NCI-H146 treated with DMSO at 0.1 percent for 48 hours (cell line): ENCODE results near the gene PLOD1.
A peak's percentile ranks its signal among the peaks of the same experiment; 100 is the strongest.
"Not testable (repeated sequence)": the region's sequence is repeated elsewhere in the genome, so short reads cannot be mapped to it uniquely, and the experiment has no call there.

Experiments used
- DNase-seq: peaks from one replicate; lab custom pipeline; 2025; ENCODE audit not compliant: unreplicated experiment; lab: John Stamatoyannopoulos, UW

PLOD1 gene

DNA sequence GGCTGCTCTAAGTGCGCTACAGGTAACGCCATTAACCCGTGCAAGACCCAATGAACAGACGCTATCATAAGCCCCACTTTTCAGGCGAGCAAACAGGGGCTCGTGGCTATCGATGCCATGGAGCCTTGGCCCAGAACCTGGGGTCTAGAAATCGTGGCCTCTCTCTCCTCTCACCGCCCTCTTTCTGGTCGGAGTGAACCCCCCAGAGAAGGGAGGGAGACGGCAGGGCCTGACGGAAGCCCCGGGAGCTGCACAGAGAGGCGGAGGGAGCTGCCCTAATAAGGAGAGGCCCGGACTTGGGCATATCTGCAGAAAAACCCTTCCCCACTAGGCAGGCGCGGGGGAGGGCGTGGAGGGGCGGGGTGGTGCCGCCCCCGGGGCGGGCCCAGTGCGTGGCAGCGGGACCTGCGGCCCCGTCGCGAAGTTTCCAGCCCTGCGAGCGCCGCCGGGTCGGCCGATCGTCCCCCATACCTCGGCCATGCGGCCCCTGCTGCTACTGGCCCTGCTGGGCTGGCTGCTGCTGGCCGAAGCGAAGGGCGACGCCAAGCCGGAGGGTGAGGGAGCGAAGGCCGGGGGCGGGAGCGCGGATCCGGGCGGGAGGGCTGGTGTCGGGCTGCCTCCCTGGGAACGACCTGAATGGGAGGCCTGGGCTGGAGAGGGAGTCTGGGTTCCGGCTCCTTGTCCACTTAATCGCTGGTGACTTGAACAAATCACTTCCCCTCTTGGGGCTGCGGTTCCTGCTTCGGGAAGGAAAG, at the start of gene PLOD1:
Gene PLOD1, plus strand, starts transcription at position 416 of the 755 bp plus-strand sequence. Its CDS starts 63 bp downstream, at position 479.
- peak; percentile 70 for DNase-seq

GRCh38 chr1:11885916-11886315, 48.6 kb upstream of the PLOD1 start:
- no peak for DNase-seq

DNA sequence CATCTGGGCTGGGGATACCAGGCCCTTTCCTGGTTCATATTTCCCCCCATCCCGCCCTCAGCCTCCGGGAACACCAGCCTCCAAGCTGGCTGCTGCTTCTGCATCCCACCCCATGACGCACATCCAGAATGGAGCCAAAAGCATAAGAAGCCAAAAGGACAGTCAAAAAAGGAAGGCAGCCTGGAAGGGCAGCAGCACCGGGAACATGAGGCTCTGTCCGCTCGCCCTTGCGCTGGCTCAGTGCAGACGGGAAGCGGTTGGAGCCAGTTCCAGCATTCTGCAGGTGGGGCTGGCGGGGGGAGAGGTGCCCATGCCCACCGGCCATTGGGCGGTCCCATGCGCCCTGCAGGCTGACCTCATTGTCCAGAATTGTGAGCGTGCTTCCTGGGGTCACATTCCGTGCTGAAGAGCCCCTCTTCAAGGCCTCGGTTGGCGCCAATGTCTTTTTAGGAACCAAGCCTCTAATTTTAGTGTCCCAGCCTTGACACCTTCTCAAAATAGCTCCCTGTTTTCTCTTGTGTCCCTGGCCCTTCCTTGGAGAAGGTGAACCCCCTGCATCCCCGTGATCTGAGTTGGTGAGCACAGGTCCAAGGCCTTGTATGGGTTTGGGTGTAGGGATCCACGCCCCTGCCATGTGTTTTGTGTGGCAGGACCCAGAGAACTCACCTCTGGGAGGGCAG, 47.4 kb upstream of the PLOD1 start:
- no peak for DNase-seq

- DNase-seq, result no peak
Observed at GRCh38 chr1:11887666-11888007, 46.9 kb upstream of the PLOD1 start.

GRCh38 chr1:11888206-11888876, 46.2 kb upstream of the PLOD1 start:
- DNase-seq, result no peak

DNA sequence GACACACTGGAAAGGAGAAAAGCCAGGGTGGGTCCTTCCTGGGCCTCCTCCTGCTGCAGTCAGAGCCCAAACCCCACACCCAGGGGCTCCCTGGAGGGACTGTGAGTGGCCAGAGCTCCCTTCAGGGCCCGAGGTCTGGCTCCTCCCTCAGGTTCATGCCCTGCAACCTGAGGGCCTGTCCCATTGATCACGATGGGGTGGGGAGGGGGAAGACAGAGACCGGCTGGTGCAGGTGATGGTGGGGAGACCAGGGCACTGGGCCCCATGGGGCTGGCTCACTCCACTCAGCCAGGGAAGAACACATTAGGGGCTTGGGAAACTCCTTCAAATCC, 45.7 kb upstream of the PLOD1 start:
- no peak for DNase-seq

GRCh38 chr1:11891433-11892186, 42.9 kb upstream of the PLOD1 start:
- no peak for DNase-seq

- DNase-seq, result peak; percentile 5
Observed at GRCh38 chr1:11893907-11894251, 40.6 kb upstream of the PLOD1 start.

DNA sequence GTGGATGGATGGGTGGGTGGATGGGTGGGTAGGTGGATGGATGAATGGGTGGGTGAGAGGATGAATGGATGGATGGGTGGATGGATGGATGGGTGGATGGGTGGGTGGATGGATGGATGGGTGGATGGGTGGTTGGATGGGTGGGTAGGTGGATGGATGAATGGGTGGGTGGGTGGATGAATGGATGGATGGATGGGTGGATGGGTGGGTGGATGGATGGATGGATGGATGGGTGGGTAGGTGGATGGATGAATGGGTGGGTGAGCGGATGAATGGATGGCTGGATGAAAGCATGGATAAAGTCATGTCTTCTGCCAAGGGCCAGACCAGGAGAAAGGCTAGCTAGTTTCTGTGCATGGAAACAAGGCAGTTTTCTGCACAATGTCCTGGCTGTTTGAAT, 40.0 kb upstream of the PLOD1 start:
- DNase-seq, result not testable (repeated sequence)

GRCh38 chr1:11898086-11898785, 36.3 kb upstream of the PLOD1 start:
- DNase-seq, result no peak

DNA sequence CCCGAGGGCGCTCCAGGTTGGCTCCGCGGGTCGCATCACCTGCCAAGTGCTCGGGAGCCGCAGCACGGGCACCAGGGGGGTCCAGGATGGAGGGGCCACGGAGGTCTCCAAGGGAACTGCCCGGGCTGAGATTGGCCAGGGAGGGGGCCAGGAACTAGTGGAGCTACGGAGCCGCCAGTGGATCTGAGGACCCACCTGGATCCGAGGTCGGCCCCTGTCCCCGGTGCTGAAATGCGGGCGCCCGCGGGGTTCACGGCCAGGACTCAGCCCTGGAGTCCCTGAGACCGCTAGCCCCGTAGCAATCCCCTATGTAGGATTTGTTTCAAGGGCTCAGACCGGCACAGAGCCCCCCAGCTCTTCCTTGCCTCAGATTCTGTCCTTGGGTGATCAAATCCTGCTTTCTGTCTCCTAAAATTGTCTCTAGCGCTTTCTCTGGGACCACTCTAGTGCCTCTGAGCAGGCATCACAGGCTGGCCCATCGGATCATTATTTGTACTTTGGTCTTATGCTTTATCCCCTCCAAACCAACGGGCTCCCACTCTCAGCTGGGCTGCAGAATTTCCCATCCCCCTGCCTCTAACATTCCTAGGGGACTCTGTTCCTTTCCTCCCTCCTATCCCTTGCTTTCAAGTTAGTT, 35.6 kb upstream of the PLOD1 start:
- no peak for DNase-seq

DNA sequence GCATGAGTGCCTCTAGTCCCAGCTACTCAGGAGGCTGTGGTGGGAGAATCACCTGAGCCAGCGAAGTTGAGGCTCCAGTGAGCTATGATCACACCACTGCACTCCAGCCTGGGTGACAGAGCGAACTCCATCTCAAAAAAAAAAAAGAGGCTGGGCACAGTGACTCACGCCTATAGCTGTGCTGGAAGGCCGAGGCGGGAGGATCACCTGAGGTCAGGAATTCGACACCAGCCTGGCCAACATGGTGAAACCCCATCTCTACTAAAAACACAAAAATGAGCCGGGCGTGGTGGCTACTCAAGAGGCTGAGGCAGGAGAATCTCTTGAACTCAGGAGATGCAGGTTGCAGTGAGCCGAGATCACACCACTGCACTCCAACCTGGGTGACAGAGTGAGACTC, 33.1 kb upstream of the PLOD1 start:
- DNase-seq, result not testable (repeated sequence)

GRCh38 chr1:11903210-11903609, 31.3 kb upstream of the PLOD1 start:
- DNase-seq, result no peak

GRCh38 chr1:11904156-11904555, 30.4 kb upstream of the PLOD1 start:
- not testable (repeated sequence) for DNase-seq

DNA sequence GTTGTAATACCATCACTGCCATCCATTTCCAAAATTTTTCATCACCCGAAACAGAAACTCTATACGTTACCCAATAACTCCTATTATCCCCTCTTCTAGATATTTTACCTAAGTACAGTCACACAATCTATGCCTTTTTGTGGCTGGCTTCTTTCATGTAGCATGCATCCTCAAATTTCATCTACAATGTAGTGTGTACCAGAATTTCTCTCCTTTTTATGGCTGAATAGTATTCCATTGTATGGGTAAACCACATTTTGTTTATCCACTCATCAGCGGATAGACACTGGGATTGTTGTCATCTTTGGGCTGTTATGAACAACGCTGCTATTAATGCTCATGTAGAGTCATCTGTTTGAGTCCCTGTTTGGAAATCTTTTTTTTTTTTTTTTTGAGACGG, 29.5 kb upstream of the PLOD1 start:
- no peak for DNase-seq

DNA sequence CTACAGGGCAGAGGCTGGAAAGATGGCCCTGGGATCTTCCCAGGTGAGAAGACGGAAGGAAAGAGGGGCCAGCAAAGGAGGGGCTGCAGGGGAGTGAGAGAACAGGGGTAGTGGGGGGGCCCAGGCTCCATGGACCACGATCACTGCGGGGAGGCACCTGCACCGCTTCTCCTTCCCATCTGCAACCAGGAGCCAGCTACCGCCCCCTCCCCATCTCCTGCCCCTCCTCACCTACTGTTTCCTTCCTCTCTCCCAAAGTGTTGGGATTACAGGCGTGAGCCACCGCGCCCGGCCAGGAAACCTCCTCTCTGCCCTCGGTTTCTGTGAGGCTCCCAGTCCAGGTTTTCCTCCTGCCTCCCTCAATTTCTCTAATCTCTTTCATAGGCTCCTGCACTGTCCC, 27.6 kb upstream of the PLOD1 start:
- DNase-seq, result no peak

DNA sequence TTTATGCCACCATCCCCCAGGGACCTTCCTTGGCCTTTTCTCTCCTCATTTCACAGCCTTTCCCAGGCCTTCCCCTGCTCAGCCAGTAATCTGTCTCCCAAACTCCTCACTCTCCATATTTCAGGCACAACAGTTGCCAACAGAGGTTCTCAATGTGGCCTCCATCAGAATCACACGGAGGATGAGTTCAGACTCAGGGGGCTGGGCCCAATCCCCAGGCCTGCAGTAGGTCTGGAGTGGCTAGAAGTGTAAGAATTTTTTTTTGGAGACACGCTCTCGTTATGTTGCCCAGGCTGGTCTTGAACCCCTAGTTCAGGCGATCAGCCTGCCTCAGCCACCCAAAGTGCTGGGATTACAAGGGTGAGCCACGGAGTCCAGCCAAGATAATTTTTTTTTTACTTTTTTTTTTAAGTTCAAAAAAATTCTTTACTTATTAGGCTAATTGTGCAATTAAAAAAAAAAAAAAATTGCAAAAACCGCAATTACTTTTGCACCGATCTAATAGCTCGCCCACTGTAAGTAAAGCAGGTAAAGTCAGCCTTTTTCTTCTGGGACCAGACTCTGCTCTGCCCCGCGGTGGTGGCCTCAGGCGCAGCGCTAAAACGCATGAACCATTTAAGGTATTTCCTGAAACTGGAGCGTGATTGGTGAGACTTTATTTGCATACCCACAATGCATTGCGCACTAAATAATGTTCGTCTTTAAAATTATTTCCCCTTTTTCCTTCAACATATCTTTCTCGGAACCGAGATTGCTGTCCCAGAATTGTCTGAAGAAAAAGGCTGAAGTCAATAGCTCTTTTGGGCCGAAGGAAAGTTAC, 27.0 kb upstream of the PLOD1 start:
- DNase-seq, result peak; percentile 78

DNA sequence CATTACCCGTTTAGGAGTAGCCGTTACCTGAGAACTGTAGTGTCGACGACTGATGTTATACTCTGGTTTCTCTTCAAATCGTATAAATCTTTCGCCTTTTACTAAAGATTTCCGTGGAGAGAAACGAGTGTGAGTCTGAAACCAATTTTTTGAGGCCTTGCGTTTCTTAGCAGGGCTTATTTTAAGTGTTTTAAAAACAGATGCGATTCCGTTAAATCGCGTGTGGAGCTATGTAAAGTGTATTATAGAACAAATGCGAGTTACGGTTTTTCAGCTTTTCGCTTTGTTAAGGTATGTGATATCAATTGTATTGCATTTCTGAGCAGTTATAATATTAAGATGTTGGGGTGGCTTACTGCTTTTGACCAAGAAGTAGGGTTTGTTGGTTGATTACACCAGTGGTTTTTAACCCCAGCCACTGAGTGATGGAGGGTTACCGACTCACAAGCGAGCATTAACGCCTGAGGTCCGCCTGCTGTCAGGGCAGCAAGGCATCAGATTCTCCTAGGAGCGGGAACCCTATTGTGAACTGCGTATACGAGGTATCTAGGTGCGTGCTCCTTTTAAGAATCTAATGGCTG, 26.3 kb upstream of the PLOD1 start:
- peak; percentile 80 for DNase-seq

DNA sequence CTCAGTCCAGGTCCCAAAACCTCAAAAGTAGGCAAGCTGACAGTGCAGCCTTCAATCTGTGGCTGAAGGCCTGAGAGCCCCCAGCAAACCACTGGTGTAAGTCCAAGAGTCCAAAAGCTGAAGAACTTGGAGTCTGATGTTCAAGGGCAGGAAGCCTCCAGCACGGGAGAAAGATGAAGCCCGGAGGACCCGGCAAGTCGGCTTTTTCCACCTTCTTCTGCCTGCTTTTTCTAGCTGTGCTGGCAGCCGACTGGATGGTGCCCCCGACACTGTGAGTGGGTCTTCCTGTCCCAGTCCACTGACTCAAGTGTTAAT, 23.6 kb upstream of the PLOD1 start:
- DNase-seq, result not testable (repeated sequence)

DNA sequence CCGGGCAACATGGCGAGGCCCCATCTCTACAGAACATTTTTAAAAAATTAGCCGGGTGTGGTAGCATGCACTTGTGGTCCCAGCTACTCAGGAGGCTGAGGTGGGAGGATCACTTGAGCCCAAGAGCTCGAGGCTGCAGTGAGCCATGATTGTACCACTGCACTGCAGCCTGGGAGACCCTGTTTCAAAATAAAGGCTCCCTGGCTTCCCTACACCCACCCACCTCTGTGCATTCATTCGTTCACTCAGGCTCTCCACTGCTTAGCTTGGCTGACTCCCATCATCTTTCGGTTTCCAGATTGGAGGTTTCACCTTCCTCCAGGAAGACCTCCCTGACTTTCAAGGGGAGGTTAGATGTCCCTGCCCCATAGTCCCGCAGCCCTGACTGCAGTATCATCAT, 22.5 kb upstream of the PLOD1 start:
- no peak for DNase-seq
